GM12891 (cell line): ENCODE data around the gene COMT.

ENCODE experiments used
- PAX5 ChIP-seq: IDR thresholded peaks from 2 replicates; pipeline ENCODE4 v1.6.1; 2011; ENCODE audit warnings: low read length, moderate library complexity, mild to moderate bottlenecking; ENCODE audit not compliant: insufficient read depth, severe bottlenecking
- POLR2A ChIP-seq: IDR thresholded peaks from 2 replicates; pipeline ENCODE4 v1.6.1; 2011; ENCODE audit warnings: low read depth, low read length, control low read depth
- POLR2AphosphoS5 ChIP-seq: IDR thresholded peaks from 2 replicates; pipeline ENCODE4 v1.6.1; 2011; ENCODE audit warnings: low read depth, low read length, control low read depth
- SPI1 ChIP-seq: IDR thresholded peaks from 2 replicates; pipeline ENCODE4 v1.6.1; 2011; ENCODE audit warnings: low read depth, low read length, control low read depth
- TAF1 ChIP-seq: IDR thresholded peaks from 2 replicates; pipeline ENCODE4 v1.6.1; 2011; ENCODE audit warnings: low read depth, low read length, control low read depth

- TF ChIP-seq POLR2A: no peak
- TF ChIP-seq PAX5: no peak
- TF ChIP-seq POLR2AphosphoS5: no peak
- TF ChIP-seq TAF1: no peak
- no peak for TF ChIP-seq SPI1
Measured at GRCh38 chr22:19917389-19918138, 24.0 kb upstream of the COMT start.
